Measurements from ENCODE around the gene STX16. TPM values are rescaled to one million over a fixed set of nuclear protein-coding genes. Genes with fewer than 3 reads are reported as not detected.

STX16 gene
- total RNA-seq, 1 experiment from 2014 or later: 89.1 TPM

- TF ChIP-seq ZNF532 (CRISPR knock-in tag; IDR thresholded peaks at IDR 0.05; ENCODE audit: borderline replicate concordance) (no peak), STAT6 (CRISPR knock-in tag; conservative IDR thresholded peaks at IDR 0.05; ENCODE audit: low read depth) (no peak), ZNF317 (CRISPR knock-in tag; IDR thresholded peaks at IDR 0.05; ENCODE audit: borderline replicate concordance, low read depth) (no peak), E2F5 (CRISPR knock-in tag; IDR thresholded peaks at IDR 0.05) (no peak), IRF2 (CRISPR knock-in tag; IDR thresholded peaks at IDR 0.05; ENCODE audit: borderline replicate concordance, low read depth) (no peak), NR3C1 (CRISPR knock-in tag; conservative IDR thresholded peaks at IDR 0.05; ENCODE audit: low read depth) (no peak), MXD4 (CRISPR knock-in tag; IDR thresholded peaks at IDR 0.05; ENCODE audit: borderline replicate concordance) (no peak)
Measured at GRCh38 chr20:58684291-58684690, 33.2 kb downstream of the STX16 start (continued).

- DNase-seq (ENCODE audit: low spot score) (no peak), ATAC-seq (no peak)
- ChIA-PET POLR2A (interaction anchor here (0.8 to 1.0 kb wide), 2 partner anchors 17 to 166 kb away, joined by 3 to 5 read pairs; no protein-coding TSS in a partner anchor), CTCF (no interaction called here)
- TF ChIP-seq E2F5 (CRISPR knock-in tag; IDR thresholded peaks at IDR 0.05) (no peak), NR2C2 (CRISPR knock-in tag; IDR thresholded peaks at IDR 0.05) (no peak), HMGA2 (CRISPR knock-in tag; IDR thresholded peaks at IDR 0.05) (no peak), CTCF (IDR thresholded peaks at IDR 0.05) (no peak), ZBTB43 (CRISPR knock-in tag; IDR thresholded peaks at IDR 0.05) (no peak), TEAD1 (CRISPR knock-in tag; IDR thresholded peaks at IDR 0.05) (no peak)
- H3K9me3 Mint-ChIP-seq: no peaks in the 10 kb centered on the region
- no peak overlapping the region for H3K4me3 Mint-ChIP-seq
- H3K36me3 Mint-ChIP-seq: peaks cover 16% of the 10 kb centered on the region
- no peaks in the 10 kb centered on the region for H3K27me3 Mint-ChIP-seq (ENCODE audit: low read depth)
- no peak overlapping the region; the same call in 1 of the 2 replicates for H3K27ac Mint-ChIP-seq
- peaks cover 28% of the 10 kb centered on the region for H3K4me1 Mint-ChIP-seq
Measured at GRCh38 chr20:58685988-58686387, 34.9 kb downstream of the STX16 start.

All from WTC11 (cell line).